HG03039 (cell line): ENCODE measurements around the gene PDE4D.
"Not testable (repeated sequence)": the region's sequence is repeated elsewhere in the genome, so short reads cannot be mapped to it uniquely, and the experiment has no call there.

Experiments
- ATAC-seq: cut with Tn5 transposase; IDR thresholded peaks from one replicate; pipeline ENCODE4 v1.9.1; 2021; ENCODE audit warnings: mild to moderate bottlenecking, moderate library complexity; ENCODE audit not compliant: unreplicated experiment

PDE4D gene

GRCh38 chr5:58968350-58968749 is 925.2 kb downstream of the PDE4D start:
- ATAC-seq: no peak

GRCh38 chr5:58967597-58968281 is 925.8 kb downstream of the PDE4D start:
- no peak for ATAC-seq

- no peak for ATAC-seq
Measured at GRCh38 chr5:58965677-58966414, 927.7 kb downstream of the PDE4D start.

- no peak for ATAC-seq
Measured at GRCh38 chr5:58963821-58964220, 929.7 kb downstream of the PDE4D start.

GRCh38 chr5:58963361-58963760 is 930.2 kb downstream of the PDE4D start:
- no peak for ATAC-seq

- peak; percentile 78 for ATAC-seq
Measured at GRCh38 chr5:58961631-58962280, 931.8 kb downstream of the PDE4D start.

- no peak for ATAC-seq
Measured at GRCh38 chr5:58958701-58959100, 934.8 kb downstream of the PDE4D start.

- not testable (repeated sequence) for ATAC-seq
Measured at GRCh38 chr5:58953218-58953617, 940.3 kb downstream of the PDE4D start.

GRCh38 chr5:58950224-58950623 is 943.3 kb downstream of the PDE4D start:
- no peak for ATAC-seq

- ATAC-seq: no peak
Measured at GRCh38 chr5:58946230-58946629, 947.3 kb downstream of the PDE4D start.

- no peak for ATAC-seq
Measured at GRCh38 chr5:58944221-58944620, 949.3 kb downstream of the PDE4D start.

- ATAC-seq: no peak
Measured at GRCh38 chr5:58940446-58940845, 953.1 kb downstream of the PDE4D start.

GRCh38 chr5:58939664-58940063 is 953.9 kb downstream of the PDE4D start:
- no peak for ATAC-seq

- ATAC-seq: no peak
Measured at GRCh38 chr5:58938563-58939424, 954.7 kb downstream of the PDE4D start.

- no peak for ATAC-seq
Measured at GRCh38 chr5:58937031-58937681, 956.4 kb downstream of the PDE4D start.

GRCh38 chr5:58934629-58935097 is 958.9 kb downstream of the PDE4D start:
- no peak for ATAC-seq

GRCh38 chr5:58933891-58934628 is 959.5 kb downstream of the PDE4D start:
- no peak for ATAC-seq

- ATAC-seq: no peak
Measured at GRCh38 chr5:58932057-58932612, 961.4 kb downstream of the PDE4D start.

GRCh38 chr5:58930520-58930919 is 963.0 kb downstream of the PDE4D start:
- ATAC-seq: no peak
